CD4-positive, alpha-beta T cell (primary cell): ENCODE data around the gene NDUFA5. TPM values are rescaled to one million over a fixed set of nuclear protein-coding genes. Genes with fewer than 3 reads are reported as not detected.

Experiments
- ATAC-seq: fragments of 200-7000 bp; cut with Tn5 transposase; one replicate; pipeline ENCODE4 v1.10.0; 2022; ENCODE audit warnings: mild to moderate bottlenecking; ENCODE audit not compliant: poor library complexity
- CTCF ChIA-PET: fragments of 350-600 bp; sonication (Branson Sonifier 250); formaldehyde crosslinking; loops from one replicate; lab custom pipeline; 2021; ENCODE audit warnings: antibody characterized with exemption, inconsistent platforms; lab: Charles Lee
- POLR2A ChIA-PET: fragments of 350-600 bp; sonication (Branson Sonifier 250); formaldehyde crosslinking; loops from one replicate; lab custom pipeline; 2021; ENCODE audit warnings: antibody characterized with exemption, inconsistent platforms; lab: Charles Lee
- DNase-seq, 14 experiments: peaks; one replicate each; pipeline ENCODE4 v3.0.0-alpha.2; 2013 to 2020; ENCODE audit warnings: mixed read lengths in 2 of 14
- H3K27ac ChIP-seq, 2 donors: one replicate each; pipeline versions ENCODE4 v1.5.1 to v1.7.0; 2013; ENCODE audit warnings: low read length in 2 of 2, low read depth in 1 of 2, mild to moderate bottlenecking in 1 of 2
- H3K27me3 ChIP-seq, 2 experiments: 1 replicate in 1 of 2; 2 replicates in 1 of 2; pipeline versions ENCODE4 v1.6.1 to v1.7.0; 2013; ENCODE audit warnings: low read length in 2 of 2, control low read depth in 1 of 2, mild to moderate bottlenecking in 1 of 2, moderate library complexity in 1 of 2; ENCODE audit not compliant: insufficient read depth in 2 of 2, control insufficient read depth in 1 of 2
- H3K36me3 ChIP-seq: one replicate; pipeline ENCODE4 v1.6.1; 2013; ENCODE audit warnings: low read length, control low read depth; ENCODE audit not compliant: insufficient read depth
- H3K4me1 ChIP-seq: one replicate; pipeline ENCODE4 v1.6.1; 2013; ENCODE audit warnings: low read length, control low read depth; ENCODE audit not compliant: insufficient read depth
- H3K4me3 ChIP-seq: one replicate; pipeline ENCODE4 v1.5.1; 2013; ENCODE audit warnings: mild to moderate bottlenecking, low read length, moderate library complexity
- H3K9me3 ChIP-seq, 2 experiments: 1 replicate in 1 of 2; 2 replicates in 1 of 2; pipeline versions ENCODE4 v1.6.1 to v1.7.0; 2013; ENCODE audit warnings: low read length in 2 of 2, mild to moderate bottlenecking in 2 of 2, control low read depth in 1 of 2, moderate library complexity in 1 of 2; ENCODE audit not compliant: control insufficient read depth in 1 of 2, insufficient read depth in 1 of 2
- H3K27ac Mint-ChIP-seq: one replicate; pipeline ENCODE4 v1.8.0; 2020; ENCODE audit warnings: mixed read lengths
- H3K27me3 Mint-ChIP-seq: one replicate; pipeline ENCODE4 v1.8.0; 2021; ENCODE audit warnings: mixed read lengths
- H3K36me3 Mint-ChIP-seq: one replicate; pipeline ENCODE4 v1.8.0; 2021; ENCODE audit warnings: low read depth, mixed read lengths
- H3K4me1 Mint-ChIP-seq: one replicate; pipeline ENCODE4 v1.8.0; 2021; ENCODE audit warnings: low read depth, mixed read lengths
- H3K4me3 Mint-ChIP-seq: one replicate; pipeline ENCODE4 v1.8.0; 2020; ENCODE audit warnings: mild to moderate bottlenecking, mixed read lengths
- H3K9me3 Mint-ChIP-seq: one replicate; pipeline ENCODE4 v1.8.0; 2020; ENCODE audit warnings: mixed read lengths
- intact Hi-C, 2 experiments: fragments of 100-400 bp; cut with DNase I in 1 of 2; cut with micrococcal nuclease in 1 of 2; formaldehyde crosslinking; loops; one replicate each; pipeline versions ENCODE4 v1.15.1 to v1.9.0; 2023 to 2025; cut with DNase I, micrococcal nuclease
- total RNA-seq, 174 experiments: library from RNA in 2 of 174; stranded (reverse) in 2 of 174; gene quantifications; one replicate each; pipeline ENCODE4 v1.2.3 and lab custom pipeline; 2021 to 2026
- TF ChIP-seq, protein P1 (sequence below): fragments of 200-600 bp; IDR thresholded peaks from one replicate; pipeline ENCODE4 v1.8.0; 2022; ENCODE audit warnings: antibody characterized with exemption, mild to moderate bottlenecking

NDUFA5 gene
- total RNA-seq, 2 experiments from 2014 or later, result 67.9 to 68.6 TPM

DNA sequence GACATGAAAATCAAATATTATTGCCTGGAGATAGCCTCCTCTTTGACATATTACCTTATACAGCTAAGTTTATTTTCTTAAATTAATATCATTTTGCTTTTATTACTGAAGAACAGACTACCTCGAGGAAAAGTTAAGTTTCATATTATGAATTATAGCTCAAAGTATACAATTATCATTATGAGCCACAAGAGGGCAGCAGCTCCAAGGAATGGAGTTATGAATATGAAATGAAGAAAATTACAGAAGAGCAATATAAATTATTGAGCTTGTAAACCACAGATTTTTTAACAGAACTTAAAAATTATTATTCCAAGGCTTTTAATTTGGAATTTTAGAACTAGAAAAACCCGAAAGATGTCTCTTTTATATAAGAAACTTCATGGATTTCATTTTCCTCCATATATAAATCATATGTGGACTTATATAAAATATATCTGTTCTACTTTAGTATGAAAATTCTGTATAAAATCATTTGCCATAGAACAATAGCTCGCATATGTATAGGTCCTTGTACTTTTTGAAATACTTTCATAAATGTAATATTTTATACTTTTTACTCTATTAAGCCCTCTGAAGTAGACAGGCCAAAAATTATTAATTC is 63.3 kb downstream of the NDUFA5 start:
- no peak overlapping the region for H3K4me3 ChIP-seq
- peak in 9 of 14 experiments; percentile 1 to 68 (median 17) for DNase-seq
- no peaks in the 10 kb centered on the region for H3K36me3 ChIP-seq
- H3K4me3 Mint-ChIP-seq, result no peak overlapping the region
- no peaks in the 10 kb centered on the region for H3K9me3 ChIP-seq
- H3K36me3 Mint-ChIP-seq, result no peaks in the 10 kb centered on the region
- H3K27ac Mint-ChIP-seq, result no peak overlapping the region
- peaks cover 0 to 5% of the 10 kb centered on the region in 2 experiments for H3K27me3 ChIP-seq
- TF ChIP-seq, protein P1, sequence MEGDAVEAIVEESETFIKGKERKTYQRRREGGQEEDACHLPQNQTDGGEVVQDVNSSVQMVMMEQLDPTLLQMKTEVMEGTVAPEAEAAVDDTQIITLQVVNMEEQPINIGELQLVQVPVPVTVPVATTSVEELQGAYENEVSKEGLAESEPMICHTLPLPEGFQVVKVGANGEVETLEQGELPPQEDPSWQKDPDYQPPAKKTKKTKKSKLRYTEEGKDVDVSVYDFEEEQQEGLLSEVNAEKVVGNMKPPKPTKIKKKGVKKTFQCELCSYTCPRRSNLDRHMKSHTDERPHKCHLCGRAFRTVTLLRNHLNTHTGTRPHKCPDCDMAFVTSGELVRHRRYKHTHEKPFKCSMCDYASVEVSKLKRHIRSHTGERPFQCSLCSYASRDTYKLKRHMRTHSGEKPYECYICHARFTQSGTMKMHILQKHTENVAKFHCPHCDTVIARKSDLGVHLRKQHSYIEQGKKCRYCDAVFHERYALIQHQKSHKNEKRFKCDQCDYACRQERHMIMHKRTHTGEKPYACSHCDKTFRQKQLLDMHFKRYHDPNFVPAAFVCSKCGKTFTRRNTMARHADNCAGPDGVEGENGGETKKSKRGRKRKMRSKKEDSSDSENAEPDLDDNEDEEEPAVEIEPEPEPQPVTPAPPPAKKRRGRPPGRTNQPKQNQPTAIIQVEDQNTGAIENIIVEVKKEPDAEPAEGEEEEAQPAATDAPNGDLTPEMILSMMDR, result peak; percentile 86
- ChIA-PET CTCF (interaction anchor here (0.8 to 1.2 kb wide), 6 partner anchors 13 to 377 kb away, joined by 3 to 12 read pairs (median 4); partner anchors contain the start of genes IQUB and NDUFA5), POLR2A (interaction anchor here (0.6 to 1.1 kb wide), 3 partner anchors 41 to 58 kb away, joined by 3 to 4 read pairs (median 4); no protein-coding TSS in a partner anchor)
- no peaks in the 10 kb centered on the region for H3K9me3 Mint-ChIP-seq
- intact Hi-C loops, result loop anchor here (1.0 to 10.0 kb wide), 6 partner anchors 43 to 1361 kb away; no protein-coding TSS in a partner anchor
- H3K4me1 Mint-ChIP-seq, result no peaks in the 10 kb centered on the region
- H3K4me1 ChIP-seq, result no peaks in the 10 kb centered on the region
- no peak for ATAC-seq
- H3K27ac ChIP-seq, result no peak overlapping the region
- H3K27me3 Mint-ChIP-seq, result peaks cover 27% of the 10 kb centered on the region

GRCh38 chr7:123492485-123492884 is 65.1 kb downstream of the NDUFA5 start:
- H3K36me3 Mint-ChIP-seq, result no peaks in the 10 kb centered on the region
- no peak for DNase-seq
- H3K27ac Mint-ChIP-seq, result no peak overlapping the region
- Histone ChIP-seq H3K27ac (no peak overlapping the region), H3K36me3 (no peaks in the 10 kb centered on the region), H3K4me1 (no peaks in the 10 kb centered on the region), H3K9me3 (no peaks in the 10 kb centered on the region), H3K4me3 (no peak overlapping the region), H3K27me3 (peaks cover 4 to 5% of the 10 kb centered on the region in 2 experiments)
- no peak for ATAC-seq
- no peaks in the 10 kb centered on the region for H3K4me1 Mint-ChIP-seq
- peaks cover 19% of the 10 kb centered on the region for H3K27me3 Mint-ChIP-seq
- POLR2A ChIA-PET, result no interaction called here
- CTCF ChIA-PET, result interaction anchor here (1.3 kb wide), 1 partner anchor 47 kb away, joined by 3 read pairs; no protein-coding TSS in a partner anchor
- TF ChIP-seq, protein P1, result no peak
- no peaks in the 10 kb centered on the region for H3K9me3 Mint-ChIP-seq
- H3K4me3 Mint-ChIP-seq, result no peak overlapping the region
- intact Hi-C loops, result loop anchor here (2.0 to 10.0 kb wide), 3 partner anchors 46 to 1362 kb away; no protein-coding TSS in a partner anchor

Other genes starting within 250 kb of the NDUFA5 start
- not detected for gene IQUB, start 23.2 kb downstream of the NDUFA5 start, total RNA-seq
- gene ASB15, start 44.0 kb upstream of the NDUFA5 start, total RNA-seq, result not detected
- gene LMOD2, start 98.0 kb upstream of the NDUFA5 start, total RNA-seq, result not detected
- 1 to 10 TPM; 8.6 to 9.3 TPM for gene WASL, start 191.2 kb upstream of the NDUFA5 start, total RNA-seq